GM10266 (cell line): ENCODE measurements around the gene ABCF2.

ENCODE experiments used
- DNase-seq: peaks from one replicate; pipeline ENCODE4 v3.0.0; 2012; ENCODE audit errors: extremely low spot score
- TF ChIP-seq, protein P1 (sequence below): IDR thresholded peaks from 2 replicates; pipeline ENCODE4 v1.5.1; 2012; ENCODE audit warnings: mild to moderate bottlenecking, low read depth; ENCODE audit not compliant: control insufficient read depth, insufficient read depth; ENCODE audit errors: missing control alignments

Gene ABCF2

GRCh38 chr7:151228024-151228866 is 1.2 kb upstream of the ABCF2 start:
- DNase-seq = no peak
- TF ChIP-seq, protein P1, sequence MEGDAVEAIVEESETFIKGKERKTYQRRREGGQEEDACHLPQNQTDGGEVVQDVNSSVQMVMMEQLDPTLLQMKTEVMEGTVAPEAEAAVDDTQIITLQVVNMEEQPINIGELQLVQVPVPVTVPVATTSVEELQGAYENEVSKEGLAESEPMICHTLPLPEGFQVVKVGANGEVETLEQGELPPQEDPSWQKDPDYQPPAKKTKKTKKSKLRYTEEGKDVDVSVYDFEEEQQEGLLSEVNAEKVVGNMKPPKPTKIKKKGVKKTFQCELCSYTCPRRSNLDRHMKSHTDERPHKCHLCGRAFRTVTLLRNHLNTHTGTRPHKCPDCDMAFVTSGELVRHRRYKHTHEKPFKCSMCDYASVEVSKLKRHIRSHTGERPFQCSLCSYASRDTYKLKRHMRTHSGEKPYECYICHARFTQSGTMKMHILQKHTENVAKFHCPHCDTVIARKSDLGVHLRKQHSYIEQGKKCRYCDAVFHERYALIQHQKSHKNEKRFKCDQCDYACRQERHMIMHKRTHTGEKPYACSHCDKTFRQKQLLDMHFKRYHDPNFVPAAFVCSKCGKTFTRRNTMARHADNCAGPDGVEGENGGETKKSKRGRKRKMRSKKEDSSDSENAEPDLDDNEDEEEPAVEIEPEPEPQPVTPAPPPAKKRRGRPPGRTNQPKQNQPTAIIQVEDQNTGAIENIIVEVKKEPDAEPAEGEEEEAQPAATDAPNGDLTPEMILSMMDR = no peak

DNA sequence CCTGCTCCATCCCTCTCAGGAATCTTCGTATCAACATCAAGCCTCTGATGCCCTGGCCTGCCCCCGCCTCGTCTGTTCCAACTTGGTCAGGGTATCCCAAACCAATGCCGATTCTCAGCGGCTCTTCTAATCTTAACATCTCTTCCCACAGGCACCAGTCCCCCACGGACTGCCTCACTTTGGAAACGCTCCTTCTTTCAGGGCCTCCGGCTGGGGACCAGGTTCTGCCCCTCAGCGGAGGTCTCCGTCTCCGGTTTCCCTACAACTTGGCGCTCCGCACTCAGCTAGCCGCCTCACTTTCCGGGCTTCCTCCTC is 488 bp downstream of the ABCF2 start:
- TF ChIP-seq, protein P1 = no peak
- DNase-seq = no peak

DNA sequence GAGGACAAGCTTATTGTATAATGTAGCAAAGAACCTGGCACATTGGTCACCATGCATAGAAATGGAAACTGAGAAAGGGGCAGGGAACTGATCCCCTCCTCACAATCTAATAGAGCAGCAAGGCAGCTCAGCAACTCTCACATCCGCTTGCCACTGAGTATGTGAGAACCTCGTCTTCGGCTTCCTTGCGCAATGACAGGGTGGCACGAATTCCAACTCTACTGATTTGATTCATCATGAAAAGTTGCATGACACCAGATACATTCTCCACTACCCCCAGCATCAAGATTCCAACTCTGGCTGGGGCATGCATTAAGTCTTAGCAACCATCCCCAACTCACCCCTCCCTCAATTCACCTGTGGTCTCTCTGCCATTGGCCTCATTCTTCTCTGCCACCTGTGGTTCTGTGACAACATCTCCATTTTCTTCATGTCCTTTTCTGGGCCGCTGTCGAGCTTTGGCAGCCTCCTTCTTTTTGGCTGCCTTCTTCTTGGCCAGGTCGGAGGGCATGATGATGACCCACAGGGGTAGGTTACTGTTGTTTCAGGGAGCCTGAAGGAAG is 976 bp downstream of the ABCF2 start:
- TF ChIP-seq, protein P1 = no peak
- DNase-seq = no peak

- DNase-seq = no peak
- TF ChIP-seq, protein P1 = no peak
Measured at GRCh38 chr7:151223728-151224127, 3.3 kb downstream of the ABCF2 start.

DNA sequence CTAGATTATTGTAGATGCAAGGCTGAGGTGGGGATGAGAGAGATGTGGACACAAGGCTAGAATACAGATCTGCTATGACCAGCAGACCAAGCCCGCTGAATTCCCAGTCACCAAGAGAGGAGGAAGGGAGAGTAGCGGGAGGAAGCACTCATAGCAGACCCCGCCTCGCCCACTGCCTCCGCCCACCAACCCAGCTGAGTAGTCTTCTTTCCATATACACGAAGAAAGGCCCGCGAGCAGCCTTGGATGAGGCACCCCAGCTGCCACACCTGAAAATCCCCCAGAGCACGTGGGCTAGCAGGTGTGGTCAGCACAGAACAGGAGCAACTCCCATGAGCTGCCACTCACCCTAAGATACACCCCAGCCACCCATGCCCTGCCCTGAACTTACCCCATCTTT is 8.8 kb downstream of the ABCF2 start:
- DNase-seq = no peak
- TF ChIP-seq, protein P1 = no peak

- TF ChIP-seq, protein P1 = no peak
- DNase-seq = no peak
Measured at GRCh38 chr7:151215396-151215795, 11.6 kb downstream of the ABCF2 start.

- TF ChIP-seq, protein P1 = no peak
- no peak for DNase-seq
Measured at GRCh38 chr7:151213826-151214225, 13.2 kb downstream of the ABCF2 start.
